ENCODE data around the gene TAF11L12. TPM values are rescaled to one million over a fixed set of nuclear protein-coding genes. Genes with fewer than 3 reads are reported as not detected.
"Not testable (repeated sequence)": the region's sequence is repeated elsewhere in the genome, so short reads cannot be mapped to it uniquely, and the experiment has no call there.

TAF11L12 gene
- total RNA-seq, 2 donors from 2014 or later, result not detected

GRCh38 chr5:17634160-17634559, 24.0 kb downstream of the TAF11L12 start, which contains the start of gene TAF11L14:
Gene TAF11L14 (plus strand): TSS chr5:17634460.
- H3K9me3 ChIP-seq, result no peaks in the 10 kb centered on the region
- H3K4me3 ChIP-seq, result no peak within 1 kb of the TSS
- no peaks in the 10 kb centered on the region for H3K36me3 ChIP-seq
- DNase-seq (ENCODE audit: low spot score), result no peak
- TF ChIP-seq POLR2A (IDR thresholded peaks at IDR 0.05) (no peak), CTCF (IDR thresholded peaks at IDR 0.05) (no peak)
- H3K27ac ChIP-seq, result no peak within 1 kb of the TSS
- intact Hi-C loops (cut with DNase I), result no loop called here
- no peaks in the 10 kb centered on the region for H3K4me1 ChIP-seq (replicated peaks)
- H3K27me3 ChIP-seq (replicated peaks; ENCODE audit: insufficient read depth), result no peaks in the 10 kb centered on the region
- 88% methylated on average over 5 of the region's 5 CpGs for WGBS

GRCh38 chr5:17649232-17649631, 39.0 kb downstream of the TAF11L12 start:
- H3K4me3 ChIP-seq; H3K27me3 ChIP-seq (replicated peaks; ENCODE audit: insufficient read depth); H3K36me3 ChIP-seq; H3K4me1 ChIP-seq (replicated peaks); H3K27ac ChIP-seq; intact Hi-C loops (cut with DNase I); DNase-seq (ENCODE audit: low spot score); H3K9me3 ChIP-seq: not testable (repeated sequence)
- WGBS, result 96% methylated on average over 10 of the region's 10 CpGs

- H3K27ac ChIP-seq; H3K9me3 ChIP-seq; H3K36me3 ChIP-seq; DNase-seq (ENCODE audit: low spot score); intact Hi-C loops (cut with DNase I); H3K4me3 ChIP-seq; H3K27me3 ChIP-seq (replicated peaks; ENCODE audit: insufficient read depth); H3K4me1 ChIP-seq (replicated peaks): not testable (repeated sequence)
- 98% methylated on average over 27 of the region's 32 CpGs for WGBS
These were observed 45.1 kb downstream of the TAF11L12 start for GRCh38 chr5:17655201-17655759.

- DNase-seq (ENCODE audit: low spot score), result no peak
- H3K9me3 ChIP-seq, result no peaks in the 10 kb centered on the region
- intact Hi-C loops (cut with DNase I), result no loop called here
- WGBS, result 60% methylated on average over 6 of the region's 6 CpGs
- H3K4me1 ChIP-seq (replicated peaks), result no peaks in the 10 kb centered on the region
- no peak for TF ChIP-seq POLR2AphosphoS5 (IDR thresholded peaks at IDR 0.05)
- no peak for TF ChIP-seq POLR2A (IDR thresholded peaks at IDR 0.05)
- TF ChIP-seq CTCF (IDR thresholded peaks at IDR 0.05), result no peak
- H3K36me3 ChIP-seq, result no peaks in the 10 kb centered on the region
- H3K27ac ChIP-seq, result no peak overlapping the region
- no peak overlapping the region for H3K4me3 ChIP-seq
- H3K27me3 ChIP-seq (replicated peaks; ENCODE audit: insufficient read depth), result no peaks in the 10 kb centered on the region
These were observed 45.7 kb downstream of the TAF11L12 start for GRCh38 chr5:17655921-17656320.

Small RNAs within 50 kb of the gene (small RNA-seq; reads per million reads assigned to genes)
- gene AC233724.1, result 0 reads per million in 2 donors
- gene AC233724.2, result 0 reads per million in 2 donors
- gene AC233724.3, result 0 reads per million in 2 donors
- 0 reads per million in 2 donors for gene AC233724.4
- gene AC233724.6, result 0 reads per million in 2 donors
- gene AC233724.7, result 0 reads per million in 2 donors

Other genes starting within 250 kb of the TAF11L12 start
- gene TAF11L2, start 112.2 kb upstream of the TAF11L12 start, total RNA-seq, result not detected
- gene TAF11L3, start 92.0 kb upstream of the TAF11L12 start, total RNA-seq, result not detected
- gene TAF11L4, start 88.6 kb upstream of the TAF11L12 start, total RNA-seq, result not detected
- gene TAF11L5, start 85.2 kb upstream of the TAF11L12 start, total RNA-seq, result not detected
- gene TAF11L6, start 81.7 kb upstream of the TAF11L12 start, total RNA-seq, result not detected
- gene TAF11L7, start 24.6 kb upstream of the TAF11L12 start, total RNA-seq, result not detected
- not detected for gene TAF11L8, start 19.4 kb upstream of the TAF11L12 start, total RNA-seq
- gene TAF11L9, start 16.0 kb upstream of the TAF11L12 start, total RNA-seq, result not detected
- not detected for gene TAF11L10, start 12.6 kb upstream of the TAF11L12 start, total RNA-seq
- gene TAF11L11, start 6.2 kb upstream of the TAF11L12 start, total RNA-seq, result not detected
- not detected for gene TAF11L13, start 21.7 kb downstream of the TAF11L12 start, total RNA-seq
- gene TAF11L14, start 24.1 kb downstream of the TAF11L12 start, total RNA-seq, result not detected

Data from prostate gland (tissue), 2 donors.